Activated CD8-positive, alpha-beta memory T cell treated with anti-CD3 and anti-CD28 coated beads, Interleukin-2, amount 50 U/mL, for 1 hour (primary cell): ENCODE data around the gene CMIP.

Experiments used
- DNase-seq: peaks from one replicate; pipeline ENCODE4 v3.0.0-alpha.2; 2020; ENCODE audit errors: extremely low read depth

The CMIP gene

DNA sequence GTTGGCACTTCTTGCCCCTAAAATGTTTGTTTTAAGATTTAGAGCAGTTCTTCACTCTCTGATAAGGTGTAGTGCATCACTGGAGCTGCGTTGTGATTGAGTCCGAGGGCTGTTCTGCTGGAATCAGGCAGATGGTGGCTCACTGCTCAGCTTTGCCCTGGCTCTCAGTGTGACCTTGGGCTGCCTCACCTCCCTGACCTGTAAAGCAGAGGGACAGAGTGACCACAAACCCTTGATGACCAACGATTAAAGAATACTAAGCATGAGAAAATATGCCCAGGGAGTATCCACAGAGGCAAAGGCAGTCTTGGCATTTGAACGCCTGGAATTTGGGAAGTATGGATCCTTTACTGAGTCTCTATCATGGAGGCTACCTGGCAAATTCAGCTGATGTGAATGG, 18.1 kb downstream of the CMIP start:
- no peak for DNase-seq

DNA sequence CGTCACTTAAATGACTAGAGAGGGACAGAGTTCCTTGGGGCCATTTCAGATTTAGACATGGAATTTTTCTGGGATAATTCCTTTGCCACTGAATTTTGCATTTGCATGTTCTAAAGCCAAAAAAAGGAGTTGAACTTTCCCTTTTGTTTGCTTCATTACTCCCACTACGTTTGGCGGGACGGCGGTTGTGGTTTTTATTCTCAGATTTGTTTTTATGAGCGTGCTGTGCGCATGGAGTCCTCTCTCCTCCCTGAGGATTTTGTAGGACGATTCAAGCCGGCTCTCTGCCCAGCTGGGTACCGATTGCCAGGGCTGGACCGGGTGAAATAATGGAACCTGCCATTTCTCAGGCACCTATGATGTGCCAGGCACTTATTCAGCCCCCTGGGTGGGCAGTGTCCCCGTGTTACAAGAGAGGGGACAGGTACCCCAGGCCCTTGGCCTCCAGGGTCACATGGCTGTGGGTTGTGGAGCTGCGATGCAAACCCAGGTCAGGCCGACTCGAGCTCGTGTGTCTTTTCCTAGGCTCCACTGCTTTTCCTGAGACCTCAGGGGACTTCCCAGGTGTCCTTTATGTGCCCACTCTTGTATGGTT, 18.8 kb downstream of the CMIP start:
- DNase-seq = no peak

GRCh38 chr16:81464279-81464678, 19.7 kb downstream of the CMIP start:
- DNase-seq = no peak

DNA sequence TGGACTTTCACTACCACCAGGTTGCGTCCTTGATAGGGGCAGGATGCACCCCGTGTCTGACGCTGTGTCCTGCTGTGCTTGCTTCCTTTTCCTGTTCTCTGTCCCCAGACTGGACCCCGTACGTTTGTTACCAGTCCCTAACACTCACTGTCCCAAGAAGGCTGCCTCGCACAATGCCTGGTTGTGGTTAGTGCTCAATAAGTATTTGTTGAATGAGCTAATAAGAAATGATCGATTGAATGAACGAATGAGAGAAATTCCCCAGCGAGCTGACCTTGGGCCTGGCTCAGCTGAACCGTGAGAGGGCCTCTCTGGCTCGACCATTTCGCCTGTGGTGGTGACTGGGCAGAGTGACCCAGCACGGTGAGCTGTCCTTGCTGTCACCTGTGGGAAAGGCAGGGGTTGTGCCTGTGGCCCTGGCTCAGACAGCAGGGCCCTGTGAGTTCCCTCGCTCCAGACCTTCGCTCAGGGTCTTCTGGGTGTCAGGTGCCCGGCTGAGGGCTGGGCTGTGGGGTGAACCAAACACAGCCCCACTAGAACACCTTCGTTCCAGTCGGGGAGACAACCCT, 20.9 kb downstream of the CMIP start:
- no peak for DNase-seq

DNA sequence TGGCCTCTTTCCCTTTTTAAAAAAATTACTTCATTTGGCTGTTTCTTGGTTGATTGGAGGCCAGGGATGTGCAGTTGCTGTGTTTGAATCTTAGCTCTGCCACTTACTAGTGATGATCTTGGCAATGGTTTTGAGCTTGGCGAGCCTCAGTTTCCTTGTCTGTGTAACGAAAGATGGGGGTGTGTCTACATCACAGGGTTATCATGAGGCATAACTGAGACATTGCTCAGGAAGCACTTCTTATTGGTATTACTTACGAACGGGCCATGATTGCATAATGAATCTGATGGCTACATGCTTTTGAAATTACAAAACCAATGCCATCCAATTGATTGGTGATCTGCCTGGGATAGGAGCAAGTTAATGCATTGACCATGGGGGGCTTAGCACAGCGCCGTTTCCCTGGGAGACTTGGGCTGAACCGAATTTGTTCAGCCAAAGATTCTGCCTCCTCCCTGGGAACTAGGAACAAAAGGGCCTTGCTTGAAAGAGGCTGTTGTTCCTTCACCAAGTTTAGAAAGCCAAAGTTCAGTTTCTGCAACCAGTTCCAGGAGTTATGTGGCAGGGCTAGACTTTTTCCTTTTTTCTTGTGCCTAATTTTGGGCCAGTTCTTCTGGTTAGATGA, 21.9 kb downstream of the CMIP start:
- no peak for DNase-seq

DNA sequence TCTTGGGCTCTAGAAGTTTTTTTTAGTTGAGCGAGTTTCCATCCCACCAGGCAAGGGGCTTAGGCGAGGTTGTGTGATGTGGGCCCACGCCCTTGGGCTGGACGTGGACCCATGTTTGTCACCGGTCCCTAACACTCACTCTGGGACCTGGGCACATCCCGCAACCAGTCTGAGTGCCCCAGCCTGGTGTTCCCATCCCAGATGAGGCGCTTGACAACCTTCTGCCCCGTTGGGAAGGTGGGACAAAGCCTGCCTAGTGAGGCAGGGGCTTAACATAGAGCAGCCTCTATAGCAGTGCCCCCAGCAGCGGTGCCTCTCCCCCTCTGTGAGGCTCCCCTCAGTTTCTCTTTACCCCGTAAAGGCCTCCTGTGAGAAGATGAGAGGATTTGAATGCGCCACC, 22.5 kb downstream of the CMIP start:
- no peak for DNase-seq

GRCh38 chr16:81467815-81468214, 23.2 kb downstream of the CMIP start:
- no peak for DNase-seq

- no peak for DNase-seq
These were observed 23.8 kb downstream of the CMIP start for GRCh38 chr16:81468269-81468902.

DNA sequence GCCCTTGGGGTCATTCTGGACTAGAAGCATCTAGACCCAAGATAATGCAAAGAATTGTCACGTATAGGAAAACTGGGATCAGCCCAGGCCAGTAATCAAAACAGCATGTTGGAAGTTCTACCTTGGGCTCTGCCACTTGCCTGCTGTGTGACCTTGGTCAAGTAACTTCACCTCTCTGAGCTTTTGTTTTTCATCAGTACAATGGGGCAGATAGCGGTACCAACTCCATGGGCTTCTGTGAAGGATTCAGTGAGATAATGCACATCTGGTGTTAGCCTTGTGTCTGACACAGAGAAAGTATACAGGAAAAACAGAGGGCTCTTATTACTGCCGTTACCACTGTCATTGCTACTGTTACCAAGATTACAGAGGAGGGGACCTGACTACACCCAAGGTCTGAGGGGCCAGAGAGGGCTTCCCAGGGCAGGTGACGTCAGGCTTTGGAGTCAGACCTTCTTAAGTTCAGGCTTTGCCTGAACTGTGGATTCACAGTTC, 24.6 kb downstream of the CMIP start:
- DNase-seq = no peak

- DNase-seq = no peak
These were observed 25.3 kb downstream of the CMIP start for GRCh38 chr16:81469710-81470535.

DNA sequence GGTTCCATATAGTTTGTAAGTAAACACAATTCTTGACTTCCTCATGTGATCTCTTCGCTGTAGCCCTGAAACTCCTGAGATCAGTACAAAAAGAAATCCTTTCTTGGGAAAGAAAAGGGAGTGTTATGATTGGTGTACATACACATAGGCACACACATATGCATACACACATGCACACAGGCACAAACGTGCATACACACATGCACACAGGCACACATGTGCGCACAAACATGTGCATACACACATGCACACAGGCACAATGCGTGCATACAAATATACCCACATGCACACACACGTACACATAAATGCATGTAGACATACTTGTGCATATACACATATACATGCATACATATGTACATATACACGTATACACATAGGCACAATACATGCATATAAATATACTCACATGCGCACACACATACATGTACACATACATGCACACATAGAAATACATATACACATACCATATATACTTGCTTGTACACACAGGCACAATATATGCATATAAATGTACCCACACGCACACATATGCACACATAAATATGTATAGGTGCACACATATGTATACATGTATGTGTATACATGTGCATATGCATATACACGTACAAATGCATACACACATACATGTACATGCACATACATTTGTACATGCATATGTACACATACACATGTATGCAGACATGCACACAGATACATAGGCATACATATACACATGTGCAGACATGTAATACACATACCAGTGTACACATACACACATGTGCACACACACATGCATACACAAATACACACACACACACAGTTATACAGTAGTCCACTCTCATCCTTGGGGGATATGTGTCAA, 26.4 kb downstream of the CMIP start:
- no peak for DNase-seq

DNA sequence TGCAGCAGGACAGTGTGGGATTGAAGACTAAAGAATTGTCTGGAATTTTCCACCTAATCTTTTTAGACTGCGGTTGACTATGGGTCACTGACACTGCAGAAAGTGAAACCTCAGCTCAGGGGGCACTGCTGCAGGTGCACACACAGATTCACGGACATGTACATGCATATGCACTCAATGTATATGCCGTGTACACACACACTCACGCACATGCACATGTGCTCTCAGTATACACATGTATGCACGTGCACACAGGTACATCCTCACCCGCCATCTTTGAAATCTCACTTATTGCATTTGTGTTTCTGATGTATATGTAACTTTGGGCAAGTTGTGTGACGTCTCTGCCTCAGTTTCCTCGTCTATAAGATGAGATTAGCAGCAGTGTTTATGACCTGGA, 27.3 kb downstream of the CMIP start:
- DNase-seq = no peak

GRCh38 chr16:81472391-81472790, 27.8 kb downstream of the CMIP start:
- DNase-seq = no peak

GRCh38 chr16:81473066-81473488, 28.5 kb downstream of the CMIP start:
- DNase-seq = no peak

DNA sequence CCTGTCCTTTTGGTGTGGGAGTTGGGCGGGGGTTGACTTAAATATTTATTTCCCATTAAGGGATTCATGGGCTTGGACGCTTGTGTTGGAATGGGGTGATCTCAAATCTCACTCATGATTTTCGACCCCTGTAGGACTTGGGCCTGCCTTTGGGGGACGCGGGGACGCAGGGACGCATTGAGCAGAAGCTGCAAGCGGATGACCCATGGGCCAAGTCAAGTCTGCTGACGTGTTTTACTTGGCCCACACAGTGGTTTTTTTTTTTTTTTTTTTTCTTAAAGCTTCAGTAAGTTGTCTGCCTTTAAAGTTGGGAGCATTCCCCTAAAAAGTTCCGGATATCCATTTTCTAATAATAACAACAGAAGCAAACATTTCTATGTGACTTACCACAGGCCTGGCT, 28.9 kb downstream of the CMIP start:
- no peak for DNase-seq

DNA sequence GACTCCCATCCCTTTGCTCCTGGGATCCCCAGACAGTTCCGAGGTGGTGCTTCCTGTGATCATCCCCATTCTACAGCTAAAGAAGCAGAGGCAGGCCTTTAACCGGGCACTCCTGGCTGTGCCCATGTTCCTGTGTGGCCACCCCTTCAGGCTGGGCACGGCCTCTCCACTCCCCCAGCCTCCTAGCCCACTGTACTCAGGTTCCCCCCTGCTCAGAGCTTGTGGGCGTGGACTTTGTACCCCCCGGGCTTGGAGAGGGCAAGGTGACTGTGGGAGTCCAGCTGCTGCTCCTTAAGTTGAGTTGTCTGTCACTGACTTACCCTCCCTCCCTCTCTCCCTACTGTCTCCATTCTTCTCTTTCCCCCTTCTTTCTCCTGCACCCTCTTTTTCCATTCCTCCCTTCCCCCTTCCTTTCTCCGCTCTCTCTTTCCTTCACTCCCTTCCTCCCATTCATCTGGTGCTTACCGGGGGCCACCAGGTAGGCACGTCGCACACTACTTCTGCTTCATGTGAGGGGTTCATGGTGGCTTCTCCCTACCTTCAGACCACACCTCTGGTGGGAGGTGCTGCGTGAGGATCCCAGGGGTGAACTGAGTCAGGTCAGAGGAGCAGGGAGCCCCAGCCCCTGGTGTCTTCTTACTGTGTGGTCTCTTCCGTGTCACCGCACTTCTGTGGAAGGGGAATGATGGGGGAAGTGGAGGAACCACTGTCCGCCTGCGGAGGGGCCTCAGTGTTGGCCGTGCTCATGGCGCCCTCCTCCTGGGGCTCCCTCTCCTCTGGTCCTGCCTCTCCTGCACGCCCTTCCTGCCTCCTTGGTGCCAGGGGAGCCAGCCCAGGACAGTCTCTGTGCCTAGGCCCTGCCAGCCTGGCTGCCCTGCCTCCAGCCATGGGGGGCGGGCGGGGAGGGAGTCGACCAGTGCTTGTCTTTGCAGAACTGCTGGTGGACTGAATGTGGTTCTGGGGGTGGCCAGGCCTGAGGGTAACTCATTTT, 29.7 kb downstream of the CMIP start:
- DNase-seq = no peak

DNA sequence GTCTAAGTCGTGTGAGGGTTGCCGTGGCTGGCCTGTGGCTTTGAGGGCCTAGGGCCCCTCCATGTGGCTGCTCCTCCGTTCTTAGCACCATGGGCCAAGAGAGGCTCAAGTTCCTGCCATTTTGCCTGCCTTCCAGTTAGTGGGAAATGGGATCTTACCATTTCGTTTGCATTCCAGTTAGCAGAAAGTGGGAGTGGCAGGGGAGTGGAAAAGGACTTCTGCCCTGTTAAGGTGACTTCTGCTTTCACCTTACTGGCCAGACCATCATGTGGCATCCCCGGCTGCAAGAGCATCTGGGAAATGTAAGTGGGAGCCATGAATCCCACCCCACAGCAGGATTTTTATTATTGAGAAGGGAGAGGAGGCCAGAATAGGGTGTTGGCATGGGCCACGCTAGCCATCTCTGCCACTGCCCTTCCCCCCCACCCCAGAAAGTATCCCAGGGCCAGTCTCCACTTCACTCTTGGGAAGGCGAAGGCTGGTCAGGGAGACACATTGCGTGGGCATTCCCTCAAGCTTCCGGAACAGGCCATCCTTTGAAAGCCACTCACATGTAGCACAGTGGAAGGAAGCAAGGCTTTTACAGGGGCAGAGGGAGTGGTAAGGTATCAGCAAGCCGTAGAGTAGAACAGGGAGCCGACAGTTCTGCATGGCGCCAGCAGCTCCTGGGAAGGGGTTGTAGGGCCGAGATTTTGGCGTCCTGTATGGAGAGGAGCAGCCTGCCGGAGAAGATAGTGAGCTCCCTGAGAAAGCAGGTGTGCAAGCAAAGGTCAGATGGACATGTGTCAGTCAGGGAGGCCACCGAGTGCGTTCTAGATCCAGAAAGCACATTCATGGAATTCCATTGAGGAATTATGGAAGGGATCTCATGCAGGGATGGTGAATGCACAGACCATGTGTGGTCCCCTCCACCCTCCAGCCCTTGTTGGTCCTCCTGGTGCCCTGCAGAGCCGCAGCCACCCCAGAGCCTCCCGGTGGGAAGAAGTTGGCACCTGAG, 33.4 kb downstream of the CMIP start:
- no peak for DNase-seq

GRCh38 chr16:81478876-81479511, 34.4 kb downstream of the CMIP start:
- DNase-seq = no peak
